ENCODE data around the gene STAT5A.
A peak's percentile ranks its signal among the peaks of the same experiment; 100 is the strongest.
"Not testable (repeated sequence)": the region's sequence is repeated elsewhere in the genome, so short reads cannot be mapped to it uniquely, and the experiment has no call there.

STAT5A gene

DNA sequence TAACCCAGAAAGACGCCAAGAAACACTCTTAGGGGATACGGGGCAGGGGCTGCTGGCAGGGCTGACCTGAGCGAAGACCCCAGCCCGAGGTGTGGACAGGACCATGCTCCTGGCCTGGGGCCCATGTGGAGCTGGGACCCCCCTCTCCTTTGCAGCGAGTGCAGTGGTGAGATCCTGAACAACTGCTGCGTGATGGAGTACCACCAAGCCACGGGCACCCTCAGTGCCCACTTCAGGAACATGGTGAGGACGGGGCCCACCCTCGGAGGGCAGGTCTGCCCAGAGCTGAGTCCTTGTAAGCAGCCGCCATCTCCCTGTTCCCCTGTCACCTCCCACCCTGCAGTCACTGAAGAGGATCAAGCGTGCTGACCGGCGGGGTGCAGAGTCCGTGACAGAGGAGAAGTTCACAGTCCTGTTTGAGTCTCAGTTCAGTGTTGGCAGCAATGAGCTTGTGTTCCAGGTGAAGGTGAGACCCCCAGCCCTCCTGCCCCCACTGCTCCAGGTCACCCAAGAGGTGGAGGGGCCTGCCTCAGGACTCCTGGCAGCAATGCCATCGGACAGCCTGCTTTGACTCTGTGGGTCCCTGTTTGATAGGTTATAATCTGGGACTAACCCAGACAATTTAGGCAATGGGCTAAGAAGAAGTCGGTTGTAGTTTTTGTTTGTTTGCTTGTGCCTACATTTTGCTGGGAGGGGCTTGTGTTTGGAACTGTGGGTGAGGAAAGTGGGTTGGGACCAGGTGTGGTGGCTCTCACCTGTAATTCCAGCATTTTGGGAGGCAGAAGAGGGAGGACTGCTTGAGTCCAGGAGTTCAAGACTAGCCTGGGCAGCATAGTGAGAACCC, 16.1 kb downstream of the STAT5A start:
- H3K4me3 ChIP-seq (ENCODE audit: low read length): no peak overlapping the region

DNA sequence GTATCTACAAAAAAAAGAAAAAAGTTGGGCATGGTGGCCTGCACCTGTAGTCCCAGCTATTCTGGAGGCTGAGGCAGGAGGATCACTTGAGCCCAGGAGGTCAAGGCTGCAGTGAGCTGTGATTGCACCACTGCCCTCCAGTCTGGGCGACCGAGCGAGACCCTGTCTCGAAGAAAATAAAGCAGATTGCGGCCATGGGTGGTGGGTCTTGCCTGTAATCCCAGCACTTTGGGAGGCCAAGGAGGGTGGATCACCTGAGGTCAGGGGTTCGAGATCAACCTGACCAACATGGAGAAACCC, 16.7 kb downstream of the STAT5A start:
- H3K4me3 ChIP-seq (ENCODE audit: low read length); H3K9ac ChIP-seq (ENCODE audit: low read depth, low read length); H3K4me1 ChIP-seq (ENCODE audit: control insufficient read depth, insufficient read depth, low read length); H3K4me2 ChIP-seq (ENCODE audit: low read length); H3K36me3 ChIP-seq (ENCODE audit: insufficient read depth, low read length); H3K9me3 ChIP-seq (replicated peaks; ENCODE audit: low read length); H3K27me3 ChIP-seq (ENCODE audit: control insufficient read depth, insufficient read depth, low read length): not testable (repeated sequence)

More for the DNA sequence above, 16.1 kb downstream of the STAT5A start:
- Histone ChIP-seq H3K9ac (ENCODE audit: low read depth, low read length) (no peak overlapping the region), H3K36me3 (ENCODE audit: insufficient read depth, low read length) (no peaks in the 10 kb centered on the region), H3K9me3 (replicated peaks; ENCODE audit: low read length) (no peaks in the 10 kb centered on the region), H3K27me3 (ENCODE audit: control insufficient read depth, insufficient read depth, low read length) (no peaks in the 10 kb centered on the region), H3K4me2 (ENCODE audit: low read length) (no peak overlapping the region), H3K4me1 (ENCODE audit: control insufficient read depth, insufficient read depth, low read length) (no peaks in the 10 kb centered on the region)

DNA sequence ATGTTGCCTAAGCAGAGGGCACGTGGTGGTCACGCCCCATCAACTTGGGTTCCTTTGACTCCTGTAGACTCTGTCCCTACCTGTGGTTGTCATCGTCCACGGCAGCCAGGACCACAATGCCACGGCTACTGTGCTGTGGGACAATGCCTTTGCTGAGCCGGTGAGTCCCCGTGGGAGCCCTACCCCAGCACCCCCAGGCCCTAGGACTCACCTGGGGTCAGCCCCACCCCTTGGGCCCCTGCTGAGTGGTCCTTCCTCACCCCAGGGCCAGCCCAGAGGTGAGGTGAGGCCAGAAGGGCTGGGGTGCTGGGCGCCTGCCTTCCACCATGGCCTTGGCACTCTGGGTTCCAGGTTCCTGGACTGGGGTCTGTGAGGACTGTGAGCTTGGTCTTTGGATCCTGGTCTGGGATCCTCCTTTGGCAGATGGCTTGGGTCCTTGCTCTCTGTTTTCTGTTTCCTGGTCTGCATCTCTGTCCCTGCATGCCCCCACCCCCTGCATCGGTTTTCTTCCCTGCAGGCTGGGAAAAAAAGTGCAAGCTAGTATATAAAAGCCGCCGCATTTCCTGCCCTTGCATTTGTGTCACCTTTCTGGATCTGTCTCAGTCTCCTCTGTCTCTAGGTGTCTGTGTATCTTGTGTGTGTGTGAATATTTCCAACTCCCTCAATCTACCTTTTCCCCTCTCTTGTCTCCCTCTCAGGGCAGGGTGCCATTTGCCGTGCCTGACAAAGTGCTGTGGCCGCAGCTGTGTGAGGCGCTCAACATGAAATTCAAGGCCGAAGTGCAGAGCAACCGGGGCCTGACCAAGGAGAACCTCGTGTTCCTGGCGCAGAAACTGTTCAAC, 17.5 kb downstream of the STAT5A start:
- Histone ChIP-seq H3K36me3 (ENCODE audit: insufficient read depth, low read length) (peaks cover 4% of the 10 kb centered on the region), H3K27me3 (ENCODE audit: control insufficient read depth, insufficient read depth, low read length) (no peaks in the 10 kb centered on the region), H3K9me3 (replicated peaks; ENCODE audit: low read length) (no peaks in the 10 kb centered on the region), H3K4me1 (ENCODE audit: control insufficient read depth, insufficient read depth, low read length) (no peaks in the 10 kb centered on the region), H3K9ac (ENCODE audit: low read depth, low read length) (no peak overlapping the region), H3K4me2 (ENCODE audit: low read length) (no peak overlapping the region), H3K4me3 (ENCODE audit: low read length) (no peak overlapping the region)

DNA sequence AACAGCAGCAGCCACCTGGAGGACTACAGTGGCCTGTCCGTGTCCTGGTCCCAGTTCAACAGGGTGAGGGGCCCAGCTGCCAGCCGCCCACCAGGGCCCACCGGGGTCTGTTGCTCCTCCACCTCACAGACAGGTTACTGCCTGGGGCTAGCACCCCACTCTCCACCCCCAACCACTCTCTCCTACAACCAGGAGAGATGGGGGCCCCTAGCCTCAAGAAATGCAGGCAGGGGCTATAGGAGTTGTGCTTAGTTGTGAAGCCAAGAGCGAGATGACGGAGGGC, 18.0 kb downstream of the STAT5A start:
- Histone ChIP-seq H3K4me2 (ENCODE audit: low read length) (no peak overlapping the region), H3K4me3 (ENCODE audit: low read length) (no peak overlapping the region), H3K4me1 (ENCODE audit: control insufficient read depth, insufficient read depth, low read length) (peaks cover 4% of the 10 kb centered on the region), H3K9me3 (replicated peaks; ENCODE audit: low read length) (no peaks in the 10 kb centered on the region), H3K36me3 (ENCODE audit: insufficient read depth, low read length) (peaks cover 4% of the 10 kb centered on the region), H3K9ac (ENCODE audit: low read depth, low read length) (no peak overlapping the region), H3K27me3 (ENCODE audit: control insufficient read depth, insufficient read depth, low read length) (no peaks in the 10 kb centered on the region)

DNA sequence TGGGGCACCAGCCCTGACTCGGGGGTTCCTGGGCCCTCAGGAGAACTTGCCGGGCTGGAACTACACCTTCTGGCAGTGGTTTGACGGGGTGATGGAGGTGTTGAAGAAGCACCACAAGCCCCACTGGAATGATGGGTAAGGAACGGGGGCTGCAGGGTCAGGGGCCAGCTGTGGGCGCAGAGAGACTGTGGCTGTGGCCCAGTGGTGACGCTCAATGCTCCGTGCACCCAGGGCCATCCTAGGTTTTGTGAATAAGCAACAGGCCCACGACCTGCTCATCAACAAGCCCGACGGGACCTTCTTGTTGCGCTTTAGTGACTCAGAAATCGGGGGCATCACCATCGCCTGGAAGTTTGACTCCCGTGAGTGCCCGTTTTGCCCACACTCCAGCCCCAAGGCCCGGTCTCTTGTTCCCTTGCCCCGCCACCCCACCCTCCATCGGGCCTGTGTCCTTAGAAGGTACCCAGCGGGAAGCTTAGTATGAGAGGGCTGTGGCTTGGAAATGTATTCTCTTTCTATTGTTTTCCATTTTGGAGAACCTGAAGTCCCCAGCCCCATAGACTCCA, 19.1 kb downstream of the STAT5A start:
- Histone ChIP-seq H3K27me3 (ENCODE audit: control insufficient read depth, insufficient read depth, low read length) (no peaks in the 10 kb centered on the region), H3K9me3 (replicated peaks; ENCODE audit: low read length) (no peaks in the 10 kb centered on the region), H3K36me3 (ENCODE audit: insufficient read depth, low read length) (peaks cover 4% of the 10 kb centered on the region), H3K4me1 (ENCODE audit: control insufficient read depth, insufficient read depth, low read length) (peaks cover 15% of the 10 kb centered on the region), H3K9ac (ENCODE audit: low read depth, low read length) (no peak overlapping the region), H3K4me3 (ENCODE audit: low read length) (no peak overlapping the region), H3K4me2 (ENCODE audit: low read length) (no peak overlapping the region)

DNA sequence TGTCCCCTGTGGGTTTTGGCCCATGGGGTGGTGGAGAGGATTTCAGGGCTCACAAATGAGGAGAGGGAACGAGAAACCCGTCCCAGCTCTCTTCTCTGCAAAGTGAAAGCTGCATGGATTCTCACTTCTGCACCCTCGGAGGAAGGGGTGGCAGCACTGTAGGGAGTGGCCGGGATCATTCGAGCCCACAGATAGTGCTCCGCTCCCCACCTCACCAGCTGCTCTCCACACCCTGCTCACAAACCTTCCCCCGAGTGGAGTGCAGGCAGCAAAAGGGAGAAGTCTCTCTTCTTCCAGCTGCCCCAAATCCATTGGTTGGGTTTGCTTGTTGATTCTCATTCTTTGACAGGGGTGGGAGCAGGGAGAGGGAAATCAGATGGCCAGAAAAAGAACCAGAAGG, 20.1 kb downstream of the STAT5A start:
- no peaks in the 10 kb centered on the region for H3K9me3 ChIP-seq (replicated peaks; ENCODE audit: low read length)
- H3K27me3 ChIP-seq (ENCODE audit: control insufficient read depth, insufficient read depth, low read length): no peaks in the 10 kb centered on the region
- H3K4me2 ChIP-seq (ENCODE audit: low read length): no peak overlapping the region
- H3K4me3 ChIP-seq (ENCODE audit: low read length): no peak overlapping the region
- peaks cover 15% of the 10 kb centered on the region for H3K4me1 ChIP-seq (ENCODE audit: control insufficient read depth, insufficient read depth, low read length)
- H3K9ac ChIP-seq (ENCODE audit: low read depth, low read length): no peak overlapping the region
- H3K36me3 ChIP-seq (ENCODE audit: insufficient read depth, low read length): peaks cover 6% of the 10 kb centered on the region

DNA sequence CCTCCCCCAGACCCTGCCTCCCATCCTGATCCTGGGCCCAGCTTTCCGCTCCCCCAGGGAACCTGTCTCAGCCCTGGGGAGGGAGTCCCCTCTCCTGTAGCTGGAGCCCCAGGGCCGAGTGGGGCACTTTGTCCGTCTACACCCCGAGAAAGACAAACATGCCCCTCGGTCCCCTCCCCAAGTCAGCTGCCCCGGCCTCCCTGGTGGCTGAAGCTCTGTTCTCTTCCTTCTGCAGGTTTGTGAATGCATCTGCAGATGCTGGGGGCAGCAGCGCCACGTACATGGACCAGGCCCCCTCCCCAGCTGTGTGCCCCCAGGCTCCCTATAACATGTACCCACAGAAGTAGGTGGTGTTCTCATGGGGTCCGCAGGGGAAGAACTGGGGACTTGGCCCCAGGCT, 20.8 kb downstream of the STAT5A start:
- no peak overlapping the region for H3K9ac ChIP-seq (ENCODE audit: low read depth, low read length)
- H3K4me3 ChIP-seq (ENCODE audit: low read length): no peak overlapping the region
- H3K4me2 ChIP-seq (ENCODE audit: low read length): no peak overlapping the region
- peaks cover 15% of the 10 kb centered on the region for H3K4me1 ChIP-seq (ENCODE audit: control insufficient read depth, insufficient read depth, low read length)
- no peaks in the 10 kb centered on the region for H3K27me3 ChIP-seq (ENCODE audit: control insufficient read depth, insufficient read depth, low read length)
- H3K36me3 ChIP-seq (ENCODE audit: insufficient read depth, low read length): peaks cover 13% of the 10 kb centered on the region
- H3K9me3 ChIP-seq (replicated peaks; ENCODE audit: low read length): no peaks in the 10 kb centered on the region

DNA sequence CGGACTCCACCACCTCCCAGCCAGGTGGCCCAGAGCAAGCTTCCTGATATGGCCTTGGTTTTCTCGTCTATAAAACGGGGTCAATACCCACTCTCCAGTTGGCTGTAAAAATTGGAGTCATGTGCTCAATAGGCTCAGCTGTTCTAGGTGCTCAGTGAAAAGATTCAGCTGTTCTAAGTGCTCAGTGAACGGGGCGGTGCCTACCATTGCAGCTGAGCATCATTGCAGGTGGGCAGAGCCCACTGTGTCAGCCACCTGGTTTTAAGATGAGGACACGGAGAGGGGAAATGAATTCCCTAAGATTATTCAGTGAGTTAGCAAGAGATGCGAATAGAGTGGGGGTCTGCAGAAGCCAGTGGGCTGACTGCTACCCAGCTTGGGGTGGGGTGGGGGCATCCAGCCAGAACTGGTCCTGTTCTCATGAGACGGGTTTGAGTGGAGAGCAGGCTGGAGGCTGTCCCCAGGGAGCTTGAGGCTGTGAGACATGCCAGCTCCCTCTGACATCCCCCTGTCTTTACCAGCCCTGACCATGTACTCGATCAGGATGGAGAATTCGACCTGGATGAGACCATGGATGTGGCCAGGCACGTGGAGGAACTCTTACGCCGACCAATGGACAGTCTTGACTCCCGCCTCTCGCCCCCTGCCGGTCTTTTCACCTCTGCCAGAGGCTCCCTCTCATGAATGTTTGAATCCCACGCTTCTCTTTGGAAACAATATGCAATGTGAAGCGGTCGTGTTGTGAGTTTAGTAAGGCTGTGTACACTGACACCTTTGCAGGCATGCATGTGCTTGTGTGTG, 21.9 kb downstream of the STAT5A start:
- H3K9me3 ChIP-seq (replicated peaks; ENCODE audit: low read length): no peaks in the 10 kb centered on the region
- peaks cover 21% of the 10 kb centered on the region for H3K36me3 ChIP-seq (ENCODE audit: insufficient read depth, low read length)
- H3K9ac ChIP-seq (ENCODE audit: low read depth, low read length): no peak overlapping the region
- no peaks in the 10 kb centered on the region for H3K27me3 ChIP-seq (ENCODE audit: control insufficient read depth, insufficient read depth, low read length)
- H3K4me2 ChIP-seq (ENCODE audit: low read length): no peak overlapping the region
- H3K4me1 ChIP-seq (ENCODE audit: control insufficient read depth, insufficient read depth, low read length): peaks cover 15% of the 10 kb centered on the region
- H3K4me3 ChIP-seq (ENCODE audit: low read length): no peak overlapping the region

DNA sequence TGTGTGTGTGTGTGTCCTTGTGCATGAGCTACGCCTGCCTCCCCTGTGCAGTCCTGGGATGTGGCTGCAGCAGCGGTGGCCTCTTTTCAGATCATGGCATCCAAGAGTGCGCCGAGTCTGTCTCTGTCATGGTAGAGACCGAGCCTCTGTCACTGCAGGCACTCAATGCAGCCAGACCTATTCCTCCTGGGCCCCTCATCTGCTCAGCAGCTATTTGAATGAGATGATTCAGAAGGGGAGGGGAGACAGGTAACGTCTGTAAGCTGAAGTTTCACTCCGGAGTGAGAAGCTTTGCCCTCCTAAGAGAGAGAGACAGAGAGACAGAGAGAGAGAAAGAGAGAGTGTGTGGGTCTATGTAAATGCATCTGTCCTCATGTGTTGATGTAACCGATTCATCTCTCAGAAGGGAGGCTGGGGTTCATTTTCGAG, 22.5 kb downstream of the STAT5A start:
- Histone ChIP-seq H3K4me1 (ENCODE audit: control insufficient read depth, insufficient read depth, low read length) (peaks cover 15% of the 10 kb centered on the region), H3K4me2 (ENCODE audit: low read length) (no peak overlapping the region), H3K36me3 (ENCODE audit: insufficient read depth, low read length) (peaks cover 26% of the 10 kb centered on the region), H3K9me3 (replicated peaks; ENCODE audit: low read length) (no peaks in the 10 kb centered on the region), H3K9ac (ENCODE audit: low read depth, low read length) (no peak overlapping the region), H3K4me3 (ENCODE audit: low read length) (no peak overlapping the region), H3K27me3 (ENCODE audit: control insufficient read depth, insufficient read depth, low read length) (no peaks in the 10 kb centered on the region)

DNA sequence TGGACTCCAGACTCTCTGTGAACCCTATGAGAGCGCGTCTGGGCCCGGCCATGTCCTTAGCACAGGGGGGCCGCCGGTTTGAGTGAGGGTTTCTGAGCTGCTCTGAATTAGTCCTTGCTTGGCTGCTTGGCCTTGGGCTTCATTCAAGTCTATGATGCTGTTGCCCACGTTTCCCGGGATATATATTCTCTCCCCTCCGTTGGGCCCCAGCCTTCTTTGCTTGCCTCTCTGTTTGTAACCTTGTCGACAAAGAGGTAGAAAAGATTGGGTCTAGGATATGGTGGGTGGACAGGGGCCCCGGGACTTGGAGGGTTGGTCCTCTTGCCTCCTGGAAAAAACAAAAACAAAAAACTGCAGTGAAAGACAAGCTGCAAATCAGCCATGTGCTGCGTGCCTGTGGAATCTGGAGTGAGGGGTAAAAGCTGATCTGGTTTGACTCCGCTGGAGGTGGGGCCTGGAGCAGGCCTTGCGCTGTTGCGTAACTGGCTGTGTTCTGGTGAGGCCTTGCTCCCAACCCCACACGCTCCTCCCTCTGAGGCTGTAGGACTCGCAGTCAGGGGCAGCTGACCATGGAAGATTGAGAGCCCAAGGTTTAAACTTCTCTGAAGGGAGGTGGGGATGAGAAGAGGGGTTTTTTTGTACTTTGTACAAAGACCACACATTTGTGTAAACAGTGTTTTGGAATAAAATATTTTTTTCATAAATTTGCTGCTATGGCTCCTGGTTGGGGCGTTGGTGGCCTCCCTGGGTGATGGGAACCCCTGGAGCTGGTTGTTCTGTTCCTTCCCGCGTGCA, 23.1 kb downstream of the STAT5A start:
- H3K27me3 ChIP-seq (ENCODE audit: control insufficient read depth, insufficient read depth, low read length): no peaks in the 10 kb centered on the region
- H3K4me3 ChIP-seq (ENCODE audit: low read length): no peak overlapping the region
- no peaks in the 10 kb centered on the region for H3K9me3 ChIP-seq (replicated peaks; ENCODE audit: low read length)
- H3K9ac ChIP-seq (ENCODE audit: low read depth, low read length): peak overlapping the region; percentile 42
- peaks cover 31% of the 10 kb centered on the region for H3K36me3 ChIP-seq (ENCODE audit: insufficient read depth, low read length)
- peak overlapping the region; percentile 74 for H3K4me2 ChIP-seq (ENCODE audit: low read length)
- H3K4me1 ChIP-seq (ENCODE audit: control insufficient read depth, insufficient read depth, low read length): peaks cover 15% of the 10 kb centered on the region

DNA sequence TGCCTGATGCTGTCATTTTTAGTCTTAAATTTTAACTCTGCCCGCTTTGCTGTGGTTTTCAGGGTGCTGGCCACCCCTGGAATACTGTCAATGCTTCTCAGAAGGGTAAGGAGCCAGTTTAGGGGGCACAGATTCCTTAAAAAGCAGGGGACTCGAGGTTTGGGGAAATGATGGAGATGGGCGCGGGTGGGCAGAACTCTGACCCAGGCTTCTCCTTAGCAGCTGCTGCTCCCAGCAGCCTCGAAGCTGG, 23.7 kb downstream of the STAT5A start:
- Histone ChIP-seq H3K9ac (ENCODE audit: low read depth, low read length) (peak overlapping the region; percentile 42), H3K4me2 (ENCODE audit: low read length) (peak overlapping the region; percentile 74), H3K27me3 (ENCODE audit: control insufficient read depth, insufficient read depth, low read length) (no peaks in the 10 kb centered on the region), H3K9me3 (replicated peaks; ENCODE audit: low read length) (no peaks in the 10 kb centered on the region), H3K4me1 (ENCODE audit: control insufficient read depth, insufficient read depth, low read length) (peaks cover 15% of the 10 kb centered on the region), H3K4me3 (ENCODE audit: low read length) (no peak overlapping the region), H3K36me3 (ENCODE audit: insufficient read depth, low read length) (peaks cover 36% of the 10 kb centered on the region)

Measured in skeletal muscle satellite cell (primary cell).